ENCODE measurements around the gene LMLN. TPM values are rescaled to one million over a fixed set of nuclear protein-coding genes. Genes with fewer than 3 reads are reported as not detected.

Gene LMLN
- polyA plus RNA-seq, 1 donor (not counting 4 experiments of a cell fraction or from before 2014, with no cell fraction given): 5.2 TPM

GRCh38 chr3:198088421-198088955 lies 128.5 kb downstream of the LMLN start:
- Histone ChIP-seq H3K4me2 (ENCODE audit: control insufficient read depth, extremely low read depth, insufficient read depth, low read depth, low read length) (no peak overlapping the region), H2AFZ (ENCODE audit: control insufficient read depth, low read length) (no peak overlapping the region), H3K79me2 (ENCODE audit: control insufficient read depth, insufficient read depth, low read length) (no peaks in the 10 kb centered on the region), H3K9me3 (ENCODE audit: control insufficient read depth, low read depth, low read length) (no peaks in the 10 kb centered on the region), H3K27me3 (ENCODE audit: control insufficient read depth, extremely low read depth, insufficient read depth, low read length) (peaks cover 20% of the 10 kb centered on the region), H3K36me3 (ENCODE audit: control insufficient read depth in 2 of 2, extremely low read depth in 1 of 2, insufficient read depth in 2 of 2, low read length in 2 of 2) (no peaks in the 10 kb centered on the region), H3K9ac (ENCODE audit: control insufficient read depth, extremely low read depth, insufficient read depth, low read length) (no peak overlapping the region), H4K20me1 (ENCODE audit: control insufficient read depth, extremely low read depth, insufficient read depth, low read length) (no peaks in the 10 kb centered on the region), H3K4me3 (ENCODE audit: control insufficient read depth in 2 of 3, extremely low read depth in 1 of 3, insufficient read depth in 2 of 3, low read depth in 1 of 3, low read length in 3 of 3) (no peak overlapping the region), H3K9me1 (ENCODE audit: control insufficient read depth, extremely low read depth, insufficient read depth, low read length) (no peaks in the 10 kb centered on the region), H3K27ac (ENCODE audit: control insufficient read depth, insufficient read depth, low read length) (no peak overlapping the region), H3K4me1 (ENCODE audit: control insufficient read depth, extremely low read depth, insufficient read depth, low read length) (no peaks in the 10 kb centered on the region)
- no peak for DNase-seq (ENCODE audit: low read depth, low spot score)
- dilution Hi-C loops (cut with MboI; ENCODE audit: extremely low pct_ligation_motif_present, low sequenced_read_pairs): no loop called here
- no peak for FAIRE-seq
- TF ChIP-seq CTCF (optimal IDR thresholded peaks at IDR 0.05 in 1 of 3, IDR thresholded peaks at IDR 0.05 in 1 of 3, conservative IDR thresholded peaks at IDR 0.05 in 1 of 3; ENCODE audit: extremely low read depth in 1 of 3, insufficient read depth in 2 of 3, low read length in 3 of 3) (no peak), EZH2 (IDR thresholded peaks at IDR 0.05; ENCODE audit: low read length) (no peak)

GRCh38 chr3:198090795-198091332 lies 130.8 kb downstream of the LMLN start:
- no peaks in the 10 kb centered on the region for H3K9me3 ChIP-seq (ENCODE audit: control insufficient read depth, low read depth, low read length)
- no peak overlapping the region for H3K4me2 ChIP-seq (ENCODE audit: control insufficient read depth, extremely low read depth, insufficient read depth, low read depth, low read length)
- TF ChIP-seq EZH2 (IDR thresholded peaks at IDR 0.05; ENCODE audit: low read length) (no peak), CTCF (optimal IDR thresholded peaks at IDR 0.05 in 1 of 3, IDR thresholded peaks at IDR 0.05 in 1 of 3, conservative IDR thresholded peaks at IDR 0.05 in 1 of 3; ENCODE audit: extremely low read depth in 1 of 3, insufficient read depth in 2 of 3, low read length in 3 of 3) (no peak)
- FAIRE-seq (no peak), DNase-seq (ENCODE audit: low read depth, low spot score) (no peak)
- no peaks in the 10 kb centered on the region for H3K36me3 ChIP-seq (ENCODE audit: control insufficient read depth in 2 of 2, extremely low read depth in 1 of 2, insufficient read depth in 2 of 2, low read length in 2 of 2)
- H3K9ac ChIP-seq (ENCODE audit: control insufficient read depth, extremely low read depth, insufficient read depth, low read length): no peak overlapping the region
- H3K4me1 ChIP-seq (ENCODE audit: control insufficient read depth, extremely low read depth, insufficient read depth, low read length): no peaks in the 10 kb centered on the region
- H2AFZ ChIP-seq (ENCODE audit: control insufficient read depth, low read length): no peak overlapping the region
- no peaks in the 10 kb centered on the region for H4K20me1 ChIP-seq (ENCODE audit: control insufficient read depth, extremely low read depth, insufficient read depth, low read length)
- H3K27ac ChIP-seq (ENCODE audit: control insufficient read depth, insufficient read depth, low read length): no peak overlapping the region
- no peaks in the 10 kb centered on the region for H3K9me1 ChIP-seq (ENCODE audit: control insufficient read depth, extremely low read depth, insufficient read depth, low read length)
- peaks cover 31% of the 10 kb centered on the region for H3K27me3 ChIP-seq (ENCODE audit: control insufficient read depth, extremely low read depth, insufficient read depth, low read length)
- dilution Hi-C loops (cut with MboI; ENCODE audit: extremely low pct_ligation_motif_present, low sequenced_read_pairs): no loop called here
- no peaks in the 10 kb centered on the region for H3K79me2 ChIP-seq (ENCODE audit: control insufficient read depth, insufficient read depth, low read length)
- H3K4me3 ChIP-seq (ENCODE audit: control insufficient read depth in 2 of 3, extremely low read depth in 1 of 3, insufficient read depth in 2 of 3, low read depth in 1 of 3, low read length in 3 of 3): no peak overlapping the region

Data from keratinocyte (primary cell).